GM18861 (cell line): ENCODE results near the gene UBALD2.
"Not testable (repeated sequence)": the region's sequence is repeated elsewhere in the genome, so short reads cannot be mapped to it uniquely, and the experiment has no call there.

Experiments used
- ATAC-seq: cut with Tn5 transposase; IDR thresholded peaks from one replicate; pipeline ENCODE4 v1.9.1; 2021; ENCODE audit not compliant: unreplicated experiment

Gene UBALD2

DNA sequence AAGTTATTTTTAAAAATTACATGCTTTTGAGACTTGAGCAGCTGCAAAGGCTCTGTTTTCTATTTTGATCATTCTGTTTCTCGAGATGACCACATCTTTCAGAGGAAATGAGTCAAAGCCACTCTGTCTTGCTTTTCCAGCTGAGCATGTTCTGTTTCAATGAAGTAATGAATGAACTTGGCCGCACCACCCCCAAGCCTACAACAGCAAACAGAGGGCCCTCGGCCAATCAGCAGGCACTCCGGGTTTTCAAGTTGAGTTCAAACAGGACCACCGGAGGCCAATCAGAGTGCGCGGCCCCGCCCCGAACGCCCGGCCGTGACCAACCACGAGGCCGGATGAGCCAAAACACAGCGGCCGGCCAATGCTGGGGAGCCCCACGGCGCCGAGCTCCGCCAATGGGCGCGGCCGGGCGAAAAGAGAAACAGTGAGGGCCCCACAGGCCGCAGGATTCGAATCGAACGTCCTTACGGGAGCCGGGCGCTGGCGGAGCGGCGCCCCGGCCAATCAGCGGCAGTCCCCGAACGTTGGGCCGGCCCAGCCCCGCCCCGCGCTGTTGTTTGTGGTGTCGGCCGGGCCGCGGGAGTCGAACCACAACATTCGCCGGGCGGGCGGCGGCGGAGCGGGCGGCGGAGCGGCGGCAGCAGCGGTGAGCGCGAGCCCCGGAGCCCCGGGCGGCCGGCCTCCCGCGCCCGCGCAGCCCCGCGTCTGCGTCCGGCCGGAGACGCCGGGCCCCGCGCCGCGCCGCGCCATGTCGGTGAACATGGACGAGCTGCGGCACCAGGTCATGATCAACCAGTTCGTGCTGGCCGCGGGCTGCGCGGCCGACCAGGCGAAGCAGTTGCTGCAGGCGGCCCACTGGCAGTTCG lies at the start of gene UBALD2:
UBALD2 (plus strand) TSS at position 594 of the 869 bp plus-strand sequence; CDS start at position 752, 158 bp downstream.
- ATAC-seq, result peak; percentile 54

DNA sequence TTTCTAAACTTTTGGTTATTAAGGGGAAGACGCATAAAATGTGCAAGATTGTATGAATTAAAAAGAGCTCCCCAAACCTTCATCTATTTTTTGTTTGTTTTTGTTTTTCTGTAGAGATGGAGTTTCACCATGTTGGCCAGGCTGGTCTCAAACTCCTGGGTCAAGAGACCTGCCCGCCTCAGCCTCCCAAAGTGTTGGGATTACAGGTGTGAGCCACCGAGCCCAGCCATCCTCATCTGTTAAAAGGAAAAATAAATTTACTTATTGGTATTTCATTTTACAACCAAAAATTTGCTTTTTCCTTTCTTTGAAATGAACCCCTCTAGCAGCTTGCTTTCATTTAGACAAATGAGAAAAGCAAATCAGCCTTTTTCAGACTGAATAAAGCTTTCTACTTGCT lies 48.1 kb upstream of the UBALD2 start:
- ATAC-seq, result no peak

DNA sequence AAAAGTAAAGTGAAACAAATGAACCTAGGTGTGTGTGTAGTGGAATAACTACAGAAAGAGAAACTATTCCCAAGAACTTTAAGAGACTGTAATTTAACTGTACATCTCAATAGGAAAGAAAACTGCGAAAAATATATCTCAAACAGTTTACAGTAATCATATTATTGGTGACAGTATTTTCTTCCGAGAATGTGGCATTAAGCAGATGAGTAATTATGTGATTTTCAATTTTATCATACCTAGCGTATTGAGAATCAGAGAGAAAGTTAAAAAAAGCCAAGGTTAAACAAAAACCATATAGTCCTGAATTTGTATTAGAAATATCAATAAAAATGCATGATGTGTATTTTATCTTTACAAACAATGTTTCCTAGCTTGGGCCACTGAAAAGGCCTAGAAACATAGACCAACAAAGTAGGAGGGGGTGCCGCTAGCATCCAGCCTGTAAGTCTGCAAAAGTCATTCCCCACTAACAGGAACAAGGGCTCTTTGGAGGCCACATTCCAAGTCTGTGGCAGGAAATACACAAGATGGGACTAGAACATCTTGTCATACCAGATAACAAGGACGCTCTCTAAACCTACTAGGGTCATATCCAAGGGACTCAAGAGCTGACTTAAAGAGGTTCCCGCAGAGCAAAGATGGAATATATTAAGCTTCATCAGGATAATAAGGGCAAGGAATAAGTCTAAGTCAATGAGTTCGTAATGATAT lies 45.3 kb upstream of the UBALD2 start:
- no peak for ATAC-seq

DNA sequence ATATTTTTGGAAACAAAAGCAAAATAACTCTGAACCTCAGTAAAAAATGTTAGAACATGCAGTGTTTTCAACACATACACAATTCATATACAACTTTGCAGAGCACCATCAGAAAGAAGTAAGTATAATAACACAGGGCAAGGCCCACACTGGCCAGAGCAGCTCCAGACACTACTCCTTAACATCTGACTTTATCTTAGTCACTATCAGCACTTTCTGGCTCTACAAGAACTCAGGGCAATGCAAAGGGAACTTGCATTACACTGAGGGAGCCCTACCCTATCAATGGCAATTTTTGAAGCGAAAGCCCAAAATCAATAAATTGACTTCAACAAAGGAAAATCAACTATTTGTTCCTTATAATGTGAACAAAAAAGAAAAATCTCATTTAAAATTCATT lies 41.3 kb upstream of the UBALD2 start:
- ATAC-seq, result no peak

DNA sequence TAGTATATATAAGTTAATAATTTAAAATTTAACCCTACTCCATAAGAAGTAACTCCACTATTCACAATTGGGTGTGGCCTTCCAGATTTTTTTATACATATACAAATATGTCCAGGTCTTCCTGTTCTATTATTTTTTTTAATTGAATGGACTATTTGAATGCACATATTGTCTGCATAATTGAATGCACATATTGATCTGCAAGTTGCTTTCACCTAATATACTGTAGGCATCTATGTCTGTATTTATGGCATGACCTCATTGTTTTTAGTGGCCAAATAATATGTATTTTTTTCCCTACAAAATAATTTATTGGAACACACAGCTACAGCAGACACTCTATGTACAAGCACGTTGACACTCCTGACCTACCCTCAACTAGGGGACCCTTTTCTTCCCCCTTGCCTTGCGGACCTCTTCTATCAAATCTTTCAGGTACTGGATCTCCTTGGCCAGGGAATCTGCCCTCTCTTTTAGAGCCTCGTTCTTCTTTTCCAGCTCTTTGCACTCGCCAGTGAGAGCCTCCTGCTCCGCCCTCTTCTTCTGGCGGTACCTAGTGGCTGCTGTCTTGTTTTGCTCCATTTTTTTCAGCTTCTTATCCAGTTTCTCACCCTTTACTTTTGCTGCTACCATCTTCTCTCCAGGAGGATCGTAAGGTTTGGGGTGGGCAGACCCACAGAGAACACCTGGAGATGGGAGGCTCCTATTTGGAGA lies 39.6 kb upstream of the UBALD2 start:
- ATAC-seq, result not testable (repeated sequence)

DNA sequence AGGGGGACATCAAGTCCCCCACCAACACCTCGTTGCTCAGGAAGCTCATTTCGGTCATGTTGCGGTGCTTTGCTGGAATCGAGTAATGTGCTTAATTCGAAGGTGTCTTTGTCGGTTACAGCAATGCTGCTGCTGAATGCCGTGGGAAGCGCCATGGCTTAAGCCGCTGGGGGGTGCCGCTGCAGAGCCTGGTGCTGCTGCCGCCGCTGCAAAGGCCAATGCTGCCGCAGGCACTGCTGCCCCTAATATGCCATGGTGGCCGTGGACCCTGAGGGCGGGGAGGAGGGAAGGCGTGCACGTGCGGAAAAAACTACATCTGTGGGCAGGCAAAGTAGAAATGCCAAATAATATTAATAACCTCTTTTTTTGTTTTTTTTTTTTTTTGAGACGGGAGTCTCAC lies 38.4 kb upstream of the UBALD2 start:
- ATAC-seq, result not testable (repeated sequence)

DNA sequence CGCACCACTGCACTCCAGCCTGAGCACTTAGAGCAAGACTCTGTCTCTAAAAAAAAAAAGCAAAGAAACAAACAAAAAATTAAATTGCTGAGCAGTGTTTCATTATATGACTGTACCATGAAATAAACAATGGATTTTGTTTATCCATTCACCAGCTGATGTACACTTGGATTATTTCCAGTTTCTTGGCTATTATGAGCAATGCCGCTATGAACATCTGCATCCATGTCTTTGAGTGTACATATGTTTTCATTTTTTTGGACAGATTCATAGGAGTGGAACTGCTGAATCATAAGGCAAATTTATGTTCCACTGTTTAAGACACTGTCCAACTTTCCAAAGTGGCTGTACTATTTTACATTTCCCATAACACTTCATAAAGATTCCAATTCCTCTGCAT lies 32.8 kb upstream of the UBALD2 start:
- ATAC-seq, result no peak

DNA sequence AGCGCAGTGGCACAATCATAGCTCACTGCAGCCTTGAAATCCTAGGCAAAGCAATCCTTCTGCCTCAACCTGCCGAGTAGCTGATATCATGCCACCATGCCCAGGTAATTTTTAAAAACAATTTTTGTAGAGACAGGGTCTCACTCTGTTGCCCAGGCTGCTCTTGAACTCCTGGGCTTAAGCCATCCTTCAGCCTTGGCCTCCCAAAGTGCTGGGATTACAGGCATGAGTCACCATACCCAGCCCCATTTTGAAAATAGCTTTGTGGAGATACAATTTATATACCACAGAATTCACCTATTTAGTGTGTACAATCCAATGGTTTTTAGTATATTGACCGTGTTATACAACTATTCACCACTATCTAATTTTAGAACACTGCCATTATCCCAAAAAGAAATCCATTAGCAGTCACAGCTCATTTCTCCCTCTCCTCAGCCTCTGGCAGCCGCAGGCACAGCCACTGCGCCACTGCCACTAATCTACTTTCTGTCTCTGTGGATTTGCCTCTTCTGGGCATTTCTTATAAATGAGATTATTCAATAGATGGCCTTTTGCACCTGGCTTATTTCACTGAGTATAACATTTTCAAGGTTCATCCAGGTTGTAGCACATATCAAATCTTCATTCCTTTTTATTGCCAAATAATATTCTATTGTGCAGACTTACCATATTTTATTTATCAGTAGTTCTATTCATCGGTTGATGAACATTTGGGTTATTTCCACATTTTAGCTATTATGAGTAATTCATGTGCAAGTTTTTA lies 31.4 kb upstream of the UBALD2 start:
- no peak for ATAC-seq

DNA sequence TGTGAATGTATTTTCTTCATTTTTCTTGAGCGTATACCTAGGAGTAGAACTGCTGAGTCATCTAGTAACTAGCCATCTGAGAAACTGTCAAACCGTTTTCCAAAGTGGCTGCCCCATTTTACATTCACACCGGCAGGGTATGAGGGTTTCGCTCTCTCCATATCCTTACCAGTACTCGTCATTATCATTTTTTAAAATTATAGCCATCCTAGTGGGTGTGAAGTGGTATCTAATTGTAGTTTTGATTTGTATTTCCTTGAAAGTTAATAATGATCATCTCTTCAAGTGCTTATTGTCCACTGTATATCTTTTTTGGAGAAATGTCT lies 30.8 kb upstream of the UBALD2 start:
- ATAC-seq, result peak; percentile 40

DNA sequence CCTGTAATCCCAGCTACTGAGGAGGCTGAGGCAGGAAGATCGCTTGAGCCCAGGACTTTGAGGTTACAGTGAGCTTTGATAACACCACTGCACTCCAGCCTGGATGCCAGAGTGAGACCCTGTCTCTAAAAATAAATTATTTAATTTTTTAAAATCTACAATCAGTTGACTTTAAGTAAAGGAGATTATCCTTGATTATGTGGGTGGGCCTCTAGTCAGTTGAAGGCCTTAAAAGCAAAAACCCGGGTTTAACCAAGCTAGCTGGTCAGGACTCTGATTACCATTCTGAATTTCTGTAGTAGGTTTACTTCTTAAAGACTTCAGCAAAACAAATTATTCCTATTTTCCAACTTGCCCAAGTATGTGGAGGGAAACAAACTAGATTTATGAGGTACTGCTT lies 29.3 kb upstream of the UBALD2 start:
- ATAC-seq, result no peak

DNA sequence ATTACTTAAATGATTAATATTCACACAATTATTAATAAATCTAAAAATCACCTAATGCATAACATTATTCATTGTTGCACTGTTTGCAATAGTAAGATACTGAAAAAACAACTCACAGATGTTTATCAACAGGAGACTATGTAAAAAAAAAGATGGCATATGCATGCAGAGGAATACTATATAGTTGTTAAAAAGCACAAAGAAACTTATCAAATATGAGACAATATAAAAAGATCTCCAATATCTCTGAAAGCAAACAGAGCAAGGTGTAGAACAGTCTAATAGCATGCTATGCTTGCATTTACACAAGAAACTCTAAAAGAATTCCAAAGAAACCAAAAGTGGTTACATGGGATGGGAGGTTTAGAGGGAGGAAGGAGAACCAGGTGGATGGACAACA lies 28.5 kb upstream of the UBALD2 start:
- no peak for ATAC-seq

DNA sequence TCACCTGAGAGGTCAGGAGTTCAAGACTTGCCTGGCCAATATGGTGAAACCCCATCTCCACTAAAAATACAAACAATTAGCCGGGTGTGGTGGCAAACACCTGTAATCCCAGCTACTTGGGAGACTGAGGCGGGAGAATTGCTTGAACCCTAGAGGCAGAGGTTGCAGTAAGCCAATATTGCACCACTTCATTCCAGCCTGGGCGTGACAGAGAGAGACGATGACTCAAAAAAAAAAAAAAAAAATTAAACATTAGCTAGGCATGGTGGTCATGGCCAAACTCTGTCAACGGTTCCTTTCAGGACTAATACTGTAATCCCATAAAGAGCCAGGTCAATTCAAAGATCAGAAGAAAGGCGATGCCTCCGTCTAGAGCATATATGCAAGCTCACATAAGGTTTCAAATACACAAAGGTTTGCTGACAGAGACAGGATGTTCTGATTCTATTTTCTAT lies 27.3 kb upstream of the UBALD2 start:
- no peak for ATAC-seq

DNA sequence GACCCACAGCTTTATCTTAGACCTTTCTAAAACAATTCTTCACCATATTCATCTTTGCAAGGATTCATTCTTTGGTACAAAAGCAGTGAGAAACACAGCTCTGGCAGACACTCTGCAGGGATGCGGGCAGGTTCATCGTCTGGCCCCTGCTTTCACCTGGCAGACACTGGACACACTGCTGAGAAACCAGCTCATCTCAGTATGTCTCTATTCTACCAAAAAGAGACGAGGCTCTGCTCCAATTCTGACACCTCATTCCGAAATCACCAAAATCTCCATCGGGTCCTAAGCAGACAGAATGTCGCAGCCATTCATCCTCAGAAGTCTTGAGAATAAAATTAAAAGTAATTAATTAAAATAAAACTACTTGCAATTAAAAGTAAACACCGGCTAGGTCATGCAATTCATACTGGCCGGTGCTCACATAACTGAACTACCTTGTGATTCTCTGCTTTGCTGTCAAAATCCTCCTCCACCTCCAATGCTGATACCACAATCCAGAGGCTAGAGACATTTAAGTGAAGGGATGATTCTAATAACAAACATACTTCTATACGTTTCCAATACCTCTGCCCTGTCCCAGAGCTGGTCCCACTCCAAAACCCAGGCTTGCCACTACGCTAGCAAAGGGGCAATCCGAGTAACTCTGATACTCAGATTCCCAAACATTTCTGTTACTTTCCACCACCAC lies 26.2 kb upstream of the UBALD2 start:
- ATAC-seq, result no peak

DNA sequence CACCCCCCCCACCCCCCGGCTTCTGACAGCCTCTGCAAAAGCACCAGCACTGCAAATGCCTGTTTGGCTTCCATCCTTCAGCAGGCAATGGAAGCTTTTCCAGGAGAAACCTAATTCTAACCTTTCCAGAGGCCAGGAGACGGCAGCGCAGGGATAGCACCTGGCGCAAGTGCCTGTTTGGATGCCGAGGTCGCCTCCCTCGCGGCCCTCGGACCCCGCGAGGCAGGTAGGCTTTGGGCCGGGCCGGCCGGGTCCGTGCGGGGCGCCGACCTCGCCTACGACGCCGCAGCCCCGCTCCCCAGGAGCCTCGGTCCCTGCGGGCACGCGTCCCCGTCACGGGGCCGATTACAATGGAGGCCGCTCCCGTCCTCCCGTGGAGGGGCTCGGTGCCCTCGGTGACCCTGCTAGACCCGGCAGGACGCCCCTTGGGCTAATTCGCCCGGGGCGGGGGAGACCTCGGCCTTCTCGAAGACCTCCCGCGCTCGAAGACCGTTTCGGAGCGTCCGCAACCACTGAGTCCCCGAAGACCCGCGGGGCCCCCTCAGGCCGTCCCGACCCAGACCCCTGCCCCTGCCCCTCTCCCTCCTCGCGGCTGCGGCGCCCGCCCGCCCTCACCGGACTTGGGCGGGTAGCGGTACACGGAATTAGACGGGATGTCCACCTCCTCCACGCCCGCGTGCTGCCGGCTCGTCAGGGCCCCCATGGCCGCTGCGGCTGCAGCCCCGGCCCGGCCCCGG lies 25.4 kb upstream of the UBALD2 start:
- no peak for ATAC-seq

DNA sequence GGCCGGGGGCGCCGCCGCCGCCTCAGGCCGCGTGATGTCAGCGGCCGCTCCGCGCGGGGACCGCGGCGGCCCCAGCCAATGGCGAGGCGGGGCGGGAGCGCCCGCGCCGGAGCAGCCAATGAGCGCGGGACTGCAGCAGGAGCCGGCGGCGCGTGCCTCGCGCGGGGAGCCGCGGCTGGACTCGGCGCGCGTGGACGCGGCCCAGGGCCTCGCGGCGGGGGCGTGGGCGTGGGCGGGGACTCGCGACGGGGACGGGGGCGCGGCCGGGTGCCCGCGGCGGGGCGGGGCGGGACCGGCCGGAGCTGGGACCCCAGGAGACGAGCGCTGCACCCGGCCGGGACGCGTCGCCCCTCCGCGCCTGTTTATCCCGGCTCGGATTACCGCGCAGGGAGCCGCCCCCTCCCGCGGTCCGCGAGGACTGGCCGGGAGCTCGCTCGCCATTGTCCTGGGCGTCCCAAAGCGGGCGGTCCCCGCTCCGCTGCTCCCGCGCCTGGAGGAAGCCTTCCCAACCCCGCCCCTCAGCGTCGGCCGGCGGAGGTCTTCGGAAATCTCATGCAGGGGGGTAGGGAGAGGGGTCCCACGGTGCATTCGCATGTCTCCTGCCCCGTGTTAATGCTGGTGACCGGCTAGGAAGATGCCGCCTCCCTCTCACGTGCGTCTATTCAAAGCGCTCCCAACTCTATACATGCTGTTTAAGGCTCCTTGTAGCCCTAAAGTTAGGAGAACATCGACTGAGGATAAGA lies 24.5 kb upstream of the UBALD2 start, which contains the start of gene RNF157:
RNF157 (minus strand) TSS at position 33 of the 743 bp plus-strand sequence. CDS start 253 bp downstream, outside the sequence.
- ATAC-seq, result peak; percentile 39

DNA sequence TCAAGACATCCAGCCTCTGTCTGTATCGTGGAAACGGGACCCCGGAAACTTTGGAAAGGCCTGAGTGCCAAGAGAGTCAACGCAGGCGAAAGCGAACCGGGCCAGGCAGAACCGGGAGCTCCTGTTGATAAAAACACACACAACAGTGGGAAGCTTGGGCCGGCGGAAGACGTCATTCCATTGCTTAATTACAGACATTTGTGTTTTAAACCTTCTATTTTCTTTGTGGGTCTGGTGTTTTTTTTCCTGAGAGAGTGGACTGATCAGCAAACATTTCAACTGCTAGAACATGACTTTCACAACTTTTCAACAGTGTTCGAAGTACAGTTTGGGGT lies 24.0 kb upstream of the UBALD2 start:
- ATAC-seq, result no peak

DNA sequence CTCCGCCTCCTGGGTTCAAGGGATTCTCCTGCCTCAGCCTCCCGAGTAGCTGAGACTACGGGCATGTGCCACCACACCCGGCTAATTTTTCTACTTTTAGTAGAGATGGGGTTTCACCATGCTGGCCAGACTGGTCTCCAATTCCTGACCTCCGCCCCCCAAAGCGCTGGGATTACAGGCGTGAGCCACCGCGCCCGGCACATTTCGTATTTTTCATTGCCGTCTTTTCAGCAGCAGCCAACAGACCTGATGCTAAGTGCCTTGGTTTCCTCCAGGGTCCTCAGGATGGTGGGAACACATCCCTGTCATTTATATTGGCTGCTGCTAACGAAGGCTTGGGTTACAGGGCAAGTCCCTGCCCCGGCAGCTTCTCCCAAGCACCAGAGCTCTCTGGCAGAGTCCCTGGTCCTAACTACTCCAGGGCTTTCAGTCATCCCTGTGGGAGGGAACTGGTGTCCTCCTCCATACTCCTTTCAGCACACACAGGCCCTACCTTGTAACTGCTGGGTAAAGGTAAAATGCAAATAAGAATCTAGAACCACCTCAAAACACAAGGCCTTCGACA lies 23.4 kb upstream of the UBALD2 start:
- no peak for ATAC-seq

DNA sequence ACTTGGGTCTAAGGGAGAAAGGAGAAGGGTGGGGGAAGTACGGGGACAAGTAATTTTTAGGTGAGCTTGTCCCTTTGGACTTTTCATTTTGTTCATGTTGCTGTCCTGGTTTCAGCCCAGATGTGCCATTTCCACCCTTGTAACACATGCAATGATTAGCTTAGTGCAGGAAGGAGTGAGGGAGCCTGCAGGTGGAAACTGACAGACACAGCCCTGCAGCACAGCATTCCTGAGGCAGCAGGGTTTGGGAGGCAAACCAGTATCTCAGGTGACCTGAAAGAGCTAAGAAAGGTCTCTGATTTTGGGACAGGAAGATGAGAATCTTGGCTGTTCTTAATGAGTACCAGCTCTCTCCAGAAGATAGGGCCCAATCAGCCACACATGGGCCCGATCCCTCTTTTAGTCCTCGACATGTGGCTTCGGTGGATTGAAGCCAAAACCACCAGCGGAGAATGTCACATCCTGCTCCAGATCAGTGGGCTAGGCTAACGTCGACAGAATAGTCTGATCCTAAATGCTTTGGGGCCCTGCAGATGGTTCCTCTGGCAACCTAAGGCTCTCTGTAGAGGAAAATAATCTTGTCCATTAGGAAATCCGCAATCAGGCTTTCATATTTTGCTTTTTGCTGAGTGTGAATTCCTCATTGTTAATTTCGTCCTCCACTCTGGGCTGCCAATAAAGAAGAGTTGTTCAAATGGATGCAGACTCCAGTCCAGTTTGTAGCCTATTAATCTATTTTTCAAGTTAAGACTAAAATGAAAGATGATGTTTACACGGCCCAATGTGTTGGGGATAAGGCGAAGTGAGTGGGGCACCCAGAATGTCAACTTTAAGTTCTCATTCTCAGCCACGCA lies 21.1 kb upstream of the UBALD2 start:
- no peak for ATAC-seq
